ENCODE results near the gene PTPRN.

Gene PTPRN

DNA sequence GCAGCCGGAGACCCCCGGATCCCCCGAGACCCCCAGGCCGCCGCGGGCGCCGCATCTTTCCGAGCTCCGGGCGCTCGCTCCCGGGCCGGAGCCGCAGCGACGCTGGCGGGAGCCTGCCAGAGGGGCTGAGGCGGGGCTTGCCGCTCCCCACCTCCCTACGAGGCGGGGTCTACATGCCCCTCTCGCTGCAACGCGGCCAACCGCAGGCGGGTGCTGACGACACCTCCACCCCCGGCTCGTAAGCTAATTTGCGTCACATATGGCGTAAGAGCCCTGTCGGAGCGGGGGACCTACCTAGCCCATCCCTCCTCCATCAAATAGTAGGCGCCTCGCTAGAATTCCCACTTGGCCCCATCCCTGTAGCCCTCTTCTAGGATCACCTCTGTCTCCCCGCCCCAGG, at the start of gene PTPRN:
Gene PTPRN, minus strand, starts transcription at position 124 of the 400 bp plus-strand sequence. Its CDS starts 69 bp downstream, at position 55.
- POLR2A ChIA-PET = no interaction called here
- CTCF ChIA-PET = interaction anchor here (1.2 to 4.4 kb wide), 5 partner anchors 9 to 32 kb away, joined by 3 to 28 read pairs (median 6); no protein-coding TSS in a partner anchor
- no peak for DNase-seq (ENCODE audit: extremely low spot score)
- TF ChIP-seq, protein P1, sequence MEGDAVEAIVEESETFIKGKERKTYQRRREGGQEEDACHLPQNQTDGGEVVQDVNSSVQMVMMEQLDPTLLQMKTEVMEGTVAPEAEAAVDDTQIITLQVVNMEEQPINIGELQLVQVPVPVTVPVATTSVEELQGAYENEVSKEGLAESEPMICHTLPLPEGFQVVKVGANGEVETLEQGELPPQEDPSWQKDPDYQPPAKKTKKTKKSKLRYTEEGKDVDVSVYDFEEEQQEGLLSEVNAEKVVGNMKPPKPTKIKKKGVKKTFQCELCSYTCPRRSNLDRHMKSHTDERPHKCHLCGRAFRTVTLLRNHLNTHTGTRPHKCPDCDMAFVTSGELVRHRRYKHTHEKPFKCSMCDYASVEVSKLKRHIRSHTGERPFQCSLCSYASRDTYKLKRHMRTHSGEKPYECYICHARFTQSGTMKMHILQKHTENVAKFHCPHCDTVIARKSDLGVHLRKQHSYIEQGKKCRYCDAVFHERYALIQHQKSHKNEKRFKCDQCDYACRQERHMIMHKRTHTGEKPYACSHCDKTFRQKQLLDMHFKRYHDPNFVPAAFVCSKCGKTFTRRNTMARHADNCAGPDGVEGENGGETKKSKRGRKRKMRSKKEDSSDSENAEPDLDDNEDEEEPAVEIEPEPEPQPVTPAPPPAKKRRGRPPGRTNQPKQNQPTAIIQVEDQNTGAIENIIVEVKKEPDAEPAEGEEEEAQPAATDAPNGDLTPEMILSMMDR (IDR thresholded peaks at IDR 0.05; ENCODE audit: control extremely low read depth, extremely low read depth, low read depth, missing control alignments) = no peak

DNA sequence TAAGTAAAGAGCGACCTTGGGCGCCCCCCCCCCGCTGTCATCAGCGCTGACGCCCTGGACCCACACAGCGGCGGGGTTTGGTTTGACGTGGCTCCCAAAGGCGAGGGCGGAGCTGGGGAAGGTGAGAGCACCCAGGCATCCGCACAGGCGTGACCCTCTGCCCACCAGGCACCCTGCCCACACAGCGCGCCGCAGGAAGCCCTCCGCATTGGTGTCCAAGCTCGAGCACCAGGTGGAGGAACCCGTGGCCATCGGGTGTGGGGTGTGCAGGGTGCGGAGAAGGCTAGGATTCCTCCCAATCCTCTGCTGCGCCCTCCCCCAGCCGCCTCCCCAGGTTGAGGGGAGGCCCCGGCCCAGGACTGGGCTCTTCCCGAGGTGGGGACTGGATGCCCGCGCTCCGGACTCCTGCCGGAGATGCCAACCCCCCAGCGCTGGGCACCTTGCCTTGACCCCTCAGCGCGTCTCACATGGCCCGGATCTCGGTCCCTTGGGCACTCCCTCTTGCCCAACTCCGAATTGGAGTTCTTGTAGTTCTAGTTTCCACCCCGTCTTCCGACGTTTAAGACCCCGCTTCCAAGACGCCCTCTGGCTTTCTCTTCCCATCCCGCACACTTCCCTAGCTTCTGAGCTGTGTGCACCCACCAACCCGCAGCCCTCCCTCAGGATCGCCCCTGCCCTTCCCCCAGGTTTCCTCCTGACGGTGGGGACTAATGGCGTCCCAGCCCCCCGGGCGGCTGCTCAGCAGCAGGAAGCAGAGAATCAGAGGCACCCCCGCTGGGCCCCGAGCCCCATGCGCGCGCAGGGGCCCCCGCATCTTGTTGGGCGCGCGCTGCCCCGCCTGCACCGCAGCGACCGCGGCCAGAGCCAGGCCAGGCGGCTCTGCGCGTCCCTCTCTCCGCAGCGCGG, 49.2 kb upstream of the PTPRN start:
- POLR2A ChIA-PET = no interaction called here
- DNase-seq (ENCODE audit: extremely low spot score) = no peak
- TF ChIP-seq, protein P1 (IDR thresholded peaks at IDR 0.05; ENCODE audit: control extremely low read depth, extremely low read depth, low read depth, missing control alignments) = no peak
- CTCF ChIA-PET = interaction anchor here (1.2 to 1.5 kb wide), 3 partner anchors 9 to 81 kb away, joined by 3 to 4 read pairs (median 3); no protein-coding TSS in a partner anchor

DNA sequence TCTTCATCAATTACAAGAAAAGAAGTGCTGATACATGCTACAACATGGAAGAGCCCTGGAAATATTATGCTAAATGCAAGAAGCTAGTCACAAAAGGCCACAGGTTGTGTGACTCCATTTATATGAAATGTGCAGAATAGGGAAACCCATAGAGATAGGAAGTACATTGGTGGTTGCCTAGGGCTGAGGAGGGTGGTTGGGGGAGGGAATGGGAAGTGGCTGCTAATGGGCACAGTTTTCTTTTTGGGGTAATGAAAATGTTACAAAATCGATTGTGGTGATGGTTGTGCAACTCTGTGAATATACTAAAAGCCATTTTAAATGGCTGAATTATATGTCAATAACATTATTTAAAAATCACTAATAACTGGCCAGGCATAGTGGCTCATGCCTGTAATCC, 47.6 kb upstream of the PTPRN start:
- CTCF ChIA-PET = interaction anchor here (1.4 to 1.5 kb wide), 2 partner anchors 8 to 197 kb away, joined by 3 read pairs; no protein-coding TSS in a partner anchor

DNA sequence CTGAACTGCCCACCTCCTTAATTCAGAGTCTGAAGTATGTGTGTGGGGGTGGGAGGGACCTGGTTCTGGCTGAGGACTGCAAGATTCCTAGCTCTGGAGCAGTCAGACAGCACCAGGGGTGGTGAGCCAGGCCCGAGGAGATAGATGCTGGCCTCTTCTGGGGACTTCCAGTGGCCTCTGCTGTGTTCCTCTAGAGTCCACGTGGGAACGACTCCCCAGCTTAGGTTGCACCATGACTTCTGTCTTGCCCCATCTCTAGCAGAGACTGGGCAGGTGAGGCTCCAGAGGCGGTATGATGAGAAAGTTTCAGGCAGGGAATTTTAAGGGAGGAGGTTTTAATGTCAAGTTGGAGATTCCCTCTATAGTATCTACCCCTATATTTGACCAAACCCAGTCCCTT, 45.4 kb upstream of the PTPRN start:
- ChIA-PET CTCF (interaction anchor here (1.1 to 4.2 kb wide), 2 partner anchors 12 to 24 kb away, joined by 3 to 26 read pairs; no protein-coding TSS in a partner anchor), POLR2A (no interaction called here)
- DNase-seq (ENCODE audit: extremely low spot score) = no peak
- TF ChIP-seq, protein P1 (IDR thresholded peaks at IDR 0.05; ENCODE audit: control extremely low read depth, extremely low read depth, low read depth, missing control alignments) = no peak

More for the DNA sequence above, 47.6 kb upstream of the PTPRN start:
- POLR2A ChIA-PET = interaction anchor here (0.6 to 0.7 kb wide), 3 partner anchors 14 to 27 kb away, joined by 3 to 4 read pairs (median 3); no protein-coding TSS in a partner anchor
- no peak for DNase-seq (ENCODE audit: extremely low spot score)
- TF ChIP-seq, protein P1 (IDR thresholded peaks at IDR 0.05; ENCODE audit: control extremely low read depth, extremely low read depth, low read depth, missing control alignments) = no peak

DNA sequence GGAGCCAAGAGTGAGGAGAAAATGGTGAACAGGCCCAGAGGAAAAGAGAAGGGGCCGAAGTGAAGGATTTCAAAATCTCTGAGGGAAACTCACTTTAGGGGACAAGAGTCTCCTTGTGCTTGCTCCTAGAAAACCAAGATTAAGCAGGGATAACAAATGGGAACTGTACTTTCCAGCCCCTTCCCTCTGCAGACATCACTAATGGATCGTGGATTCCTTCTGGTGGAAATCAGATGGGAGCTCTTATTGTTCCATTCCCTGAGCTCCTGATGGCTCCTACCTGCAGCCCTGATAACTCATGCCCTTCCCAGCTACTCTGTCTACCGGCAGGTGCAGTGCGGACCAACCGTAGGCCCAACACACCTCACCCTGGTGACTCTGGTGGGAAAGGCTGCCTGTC, 43.9 kb upstream of the PTPRN start:
- CTCF ChIA-PET = interaction anchor here (0.8 to 4.2 kb wide), 8 partner anchors 8 to 58 kb away, joined by 3 to 26 read pairs (median 4); no protein-coding TSS in a partner anchor
- TF ChIP-seq, protein P1 (IDR thresholded peaks at IDR 0.05; ENCODE audit: control extremely low read depth, extremely low read depth, low read depth, missing control alignments) = no peak
- POLR2A ChIA-PET = no interaction called here
- DNase-seq (ENCODE audit: extremely low spot score) = no peak

DNA sequence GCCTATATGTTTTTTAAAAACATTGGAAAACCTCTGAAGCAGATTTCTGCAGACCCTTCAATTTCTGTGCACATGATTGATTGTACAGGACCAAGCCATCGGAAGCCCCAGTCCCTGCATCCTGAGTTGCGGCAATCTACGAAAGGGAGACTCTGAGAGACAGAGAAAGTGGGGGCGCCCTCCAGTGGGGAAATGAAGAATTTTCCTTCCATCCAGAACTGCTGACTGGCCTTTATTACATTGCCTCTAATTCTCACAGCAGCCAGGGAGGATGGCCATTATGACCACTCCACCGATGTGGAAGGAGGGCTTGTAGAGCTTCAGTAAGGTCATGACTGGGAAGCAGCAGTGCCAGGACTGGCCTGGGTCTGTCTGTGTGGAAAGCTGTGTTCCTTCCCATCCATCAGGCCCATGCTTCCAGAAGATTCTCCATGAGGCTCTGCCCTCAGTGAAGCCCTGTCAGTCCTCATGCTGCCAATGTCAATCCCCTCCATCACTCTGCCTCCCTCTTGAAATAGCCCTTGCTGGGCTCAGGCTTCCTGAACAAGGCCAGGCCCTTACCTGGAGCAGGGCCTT, 43.3 kb upstream of the PTPRN start:
- peak; percentile 75 for DNase-seq (ENCODE audit: extremely low spot score)
- CTCF ChIA-PET = interaction anchor here (0.8 to 4.2 kb wide), 13 partner anchors 9 to 337 kb away, joined by 3 to 26 read pairs (median 4); no protein-coding TSS in a partner anchor
- POLR2A ChIA-PET = no interaction called here
- TF ChIP-seq, protein P1 (IDR thresholded peaks at IDR 0.05; ENCODE audit: control extremely low read depth, extremely low read depth, low read depth, missing control alignments) = peak; percentile 65

All from GM10248 (cell line).